GM18870 (cell line): ENCODE measurements around the gene SIGLEC8.
"Not testable (repeated sequence)": the region's sequence is repeated elsewhere in the genome, so short reads cannot be mapped to it uniquely, and the experiment has no call there.

Source experiments
- ATAC-seq: cut with Tn5 transposase; IDR thresholded peaks from one replicate; pipeline ENCODE4 v1.9.1; 2021; ENCODE audit warnings: moderate library complexity; ENCODE audit not compliant: unreplicated experiment

Gene SIGLEC8

DNA sequence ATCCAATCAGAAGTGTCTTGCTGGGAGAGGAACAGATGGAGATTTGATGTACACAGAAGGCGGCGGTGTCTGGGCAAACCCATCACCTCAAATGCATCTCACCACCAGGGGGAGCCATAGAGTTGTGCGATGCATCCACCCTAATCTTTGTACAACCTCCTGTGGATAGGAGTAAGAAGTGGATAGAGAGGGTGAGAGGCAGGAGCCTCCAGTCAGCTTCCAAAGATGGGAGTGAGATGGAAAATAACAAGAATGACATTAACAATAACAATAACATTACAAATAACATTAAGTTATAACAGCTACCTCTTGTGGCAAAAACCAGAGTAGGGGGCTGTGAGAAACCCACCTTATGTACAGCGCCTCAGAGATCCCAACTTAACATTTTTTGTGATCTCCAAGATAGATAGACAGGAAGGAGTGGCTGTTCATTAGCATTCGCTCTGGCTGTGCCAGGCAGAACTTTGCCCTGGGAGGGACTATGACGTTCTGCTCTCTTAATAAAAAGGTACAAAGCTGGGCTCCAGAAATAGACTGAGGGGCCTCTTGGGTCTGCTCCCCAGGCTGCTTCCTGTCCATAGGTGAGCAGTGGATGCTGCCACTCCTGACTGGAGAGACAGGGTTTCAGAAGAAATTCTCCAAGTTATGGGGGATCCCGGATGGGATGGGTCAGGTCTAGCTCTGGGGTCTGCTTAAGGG is 14.9 kb upstream of the SIGLEC8 start:
- no peak for ATAC-seq

DNA sequence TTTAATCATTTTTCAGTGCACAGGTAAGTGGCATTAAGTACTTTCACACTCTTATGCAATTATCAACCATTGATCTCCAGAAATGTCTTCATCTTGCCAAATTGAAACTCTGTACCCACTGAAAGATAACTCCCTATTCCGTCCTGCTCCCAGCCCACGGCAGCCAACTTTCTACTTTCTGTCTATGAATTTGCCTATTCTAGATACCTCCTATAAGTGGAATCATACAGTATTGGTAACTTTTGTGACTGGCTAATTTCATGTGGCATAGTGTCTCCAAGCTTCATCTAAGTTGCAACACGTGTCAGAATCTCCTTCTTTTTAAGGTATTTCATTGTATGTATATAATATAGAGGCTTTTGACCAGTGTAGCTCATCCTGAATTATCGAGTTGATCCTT is 14.4 kb upstream of the SIGLEC8 start:
- no peak for ATAC-seq

DNA sequence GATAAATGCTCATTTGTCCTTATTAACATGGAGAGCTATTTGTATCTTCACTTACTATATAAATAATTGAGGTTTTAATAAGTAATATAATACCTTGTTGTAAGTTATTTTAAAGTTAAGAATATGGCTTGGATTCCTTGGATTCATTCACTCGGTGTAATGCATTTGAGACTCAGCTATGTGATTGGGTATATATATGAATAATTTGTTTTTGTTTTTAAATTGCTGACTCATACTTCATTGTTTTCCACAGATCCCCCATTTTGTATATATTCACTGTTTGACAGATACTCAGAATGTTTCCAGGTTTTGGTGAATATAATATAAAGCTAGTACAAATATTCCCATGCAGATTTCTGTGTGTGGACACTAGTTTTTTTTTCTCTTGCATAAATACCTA is 13.3 kb upstream of the SIGLEC8 start:
- ATAC-seq: no peak

DNA sequence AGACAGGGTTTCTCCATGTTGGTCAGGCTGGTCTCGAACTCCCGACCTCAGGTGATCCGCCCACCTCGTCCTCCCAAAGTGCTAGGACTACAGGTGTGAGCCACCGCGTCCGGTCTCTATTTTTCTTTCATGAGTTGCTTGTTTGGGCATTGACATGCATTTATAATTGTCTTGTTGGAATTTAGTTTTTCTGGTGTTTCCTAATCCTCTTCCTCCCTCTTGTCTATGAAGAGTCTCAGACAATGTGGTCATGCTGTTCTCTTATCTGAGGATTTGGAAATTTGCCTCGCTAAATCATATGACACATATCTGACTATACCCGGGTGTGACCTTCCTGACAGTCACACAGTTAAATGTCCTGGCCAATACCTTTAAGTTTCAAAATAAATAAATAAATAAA is 12.7 kb upstream of the SIGLEC8 start:
- ATAC-seq: no peak

DNA sequence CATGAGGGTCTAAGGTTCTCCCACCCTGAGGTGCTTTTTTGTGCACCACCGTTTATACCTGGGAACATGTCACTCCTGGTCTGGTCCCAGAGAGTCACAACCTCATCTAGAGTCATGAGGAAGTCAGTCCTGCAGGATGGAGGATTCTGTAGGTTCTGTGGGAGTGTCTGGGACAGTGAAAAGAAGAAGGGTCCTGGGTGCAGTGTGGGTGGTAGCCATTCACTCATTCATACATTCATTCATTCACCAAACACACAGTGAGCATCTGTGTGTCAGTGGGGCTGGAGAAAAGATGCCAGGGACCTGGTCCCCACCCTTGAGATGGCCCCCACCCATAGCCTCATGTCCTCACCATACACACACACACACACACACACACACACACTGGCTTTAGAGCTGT is 11.4 kb upstream of the SIGLEC8 start:
- ATAC-seq: no peak

DNA sequence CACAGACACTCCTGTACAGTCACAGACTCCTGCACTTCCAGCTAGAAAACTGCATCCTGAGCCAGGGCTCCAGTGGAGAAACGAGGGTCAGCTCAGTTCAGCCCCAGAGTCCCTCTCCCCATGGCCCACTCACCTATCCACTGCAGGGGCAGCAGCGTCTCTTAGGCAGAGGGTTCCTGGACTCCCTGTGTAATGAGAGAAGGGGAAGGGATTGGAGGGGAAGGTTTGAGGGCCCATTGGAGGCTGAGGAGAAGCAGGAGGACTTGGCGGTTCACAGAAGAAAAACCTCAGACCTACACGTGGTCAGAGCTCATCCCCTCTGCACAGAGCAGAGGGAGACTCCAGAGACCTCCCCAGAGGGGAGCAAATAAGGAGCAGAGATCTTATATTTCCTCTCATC is 10.9 kb upstream of the SIGLEC8 start:
- ATAC-seq: no peak

DNA sequence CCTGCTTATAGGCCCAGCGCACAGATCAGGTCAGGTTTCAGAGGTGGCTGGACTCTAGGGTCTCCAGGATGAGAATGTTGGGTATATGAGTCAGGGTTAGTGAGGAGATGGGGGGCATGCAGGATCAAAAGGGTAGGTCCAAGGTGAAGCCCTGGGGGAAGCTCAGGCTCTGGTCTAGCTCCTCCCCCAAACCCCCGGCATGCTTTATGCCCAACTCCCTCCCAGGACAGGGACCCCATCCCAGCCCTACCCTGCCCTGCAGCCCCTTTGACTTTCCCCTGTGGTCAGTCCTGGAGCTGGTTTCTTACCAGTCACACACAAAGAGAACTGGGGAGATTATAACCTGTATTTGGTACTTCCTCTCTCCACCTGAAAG is 10.3 kb upstream of the SIGLEC8 start:
- no peak for ATAC-seq

DNA sequence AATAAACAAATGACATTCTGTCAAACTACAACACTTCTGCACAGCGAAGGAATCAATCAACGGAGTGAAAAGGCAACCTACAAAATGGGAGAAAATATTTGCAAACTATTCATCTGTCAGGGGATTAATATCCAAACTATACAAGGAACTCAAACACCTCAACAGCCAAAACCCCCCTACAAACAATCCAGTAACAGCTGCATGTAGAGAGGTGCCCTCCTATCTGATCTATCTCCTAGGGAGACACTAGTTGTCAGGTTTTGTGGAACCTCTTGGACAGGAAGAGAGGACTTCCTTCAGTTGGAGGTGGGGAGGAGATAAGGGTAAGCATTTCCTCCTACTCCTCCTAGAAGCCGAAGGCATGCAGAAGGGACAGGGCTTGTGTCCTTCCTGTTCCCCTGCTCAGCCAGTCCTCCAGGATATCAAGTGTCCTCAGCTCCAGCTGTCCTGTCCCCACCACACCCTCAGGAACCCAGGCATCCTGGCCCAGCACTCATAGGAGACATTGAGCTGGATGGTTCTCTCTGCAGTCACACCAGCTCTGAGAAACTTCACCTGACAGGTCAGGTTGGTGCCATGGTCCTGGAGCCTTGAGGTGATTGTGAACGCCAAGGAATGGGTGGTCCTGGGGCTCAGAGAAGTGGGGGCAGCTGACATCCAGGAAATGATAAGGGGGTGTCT is 9.8 kb upstream of the SIGLEC8 start:
- no peak for ATAC-seq

DNA sequence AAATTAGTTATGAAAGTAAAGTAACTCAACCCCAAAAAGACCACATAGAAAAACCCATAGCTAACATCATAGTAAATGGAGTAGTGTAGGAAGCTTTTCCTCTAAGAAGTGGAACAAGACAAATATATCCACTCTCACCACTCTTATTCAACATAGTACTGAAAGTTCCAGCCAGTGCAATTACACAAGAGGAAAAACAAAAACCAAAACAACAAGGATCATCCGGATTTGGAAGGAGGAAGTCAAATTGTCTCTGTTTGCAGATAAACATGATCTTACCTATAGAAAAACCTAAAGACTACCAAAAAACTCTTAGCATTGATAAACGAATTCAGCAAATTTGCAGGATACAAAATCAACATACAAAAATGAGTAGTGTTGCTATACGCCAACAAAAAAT is 8.5 kb upstream of the SIGLEC8 start:
- ATAC-seq: no peak

DNA sequence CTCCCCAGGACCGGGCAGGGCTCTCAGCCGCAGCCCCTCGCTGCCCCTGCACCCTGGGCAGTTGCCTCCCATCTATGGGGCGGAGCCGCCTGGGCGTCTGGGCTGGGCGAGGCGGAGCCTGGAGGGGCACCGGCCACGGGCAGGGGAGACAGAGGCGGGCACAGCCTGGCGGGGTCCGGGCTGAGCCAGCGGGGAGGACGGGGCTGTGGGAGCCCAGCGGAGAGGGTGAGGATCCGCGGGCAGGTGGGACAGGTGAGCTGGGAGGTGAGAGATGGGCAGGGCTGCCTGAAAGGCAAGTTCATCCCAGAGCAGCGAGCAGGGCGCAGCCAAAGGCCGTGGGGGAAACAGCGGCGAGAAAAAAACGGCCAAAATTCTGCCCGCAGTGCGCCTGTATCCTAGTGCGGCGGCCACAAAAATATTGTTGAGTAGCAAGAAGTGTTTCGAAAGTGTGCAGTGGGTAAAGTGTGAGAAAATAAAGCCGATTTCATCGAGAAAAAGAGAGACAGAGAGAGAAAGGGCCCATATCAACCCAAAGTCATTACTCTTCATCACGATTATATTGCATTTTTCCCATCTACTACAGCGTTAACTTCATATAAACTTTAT is 5.8 kb upstream of the SIGLEC8 start:
- ATAC-seq: not testable (repeated sequence)

DNA sequence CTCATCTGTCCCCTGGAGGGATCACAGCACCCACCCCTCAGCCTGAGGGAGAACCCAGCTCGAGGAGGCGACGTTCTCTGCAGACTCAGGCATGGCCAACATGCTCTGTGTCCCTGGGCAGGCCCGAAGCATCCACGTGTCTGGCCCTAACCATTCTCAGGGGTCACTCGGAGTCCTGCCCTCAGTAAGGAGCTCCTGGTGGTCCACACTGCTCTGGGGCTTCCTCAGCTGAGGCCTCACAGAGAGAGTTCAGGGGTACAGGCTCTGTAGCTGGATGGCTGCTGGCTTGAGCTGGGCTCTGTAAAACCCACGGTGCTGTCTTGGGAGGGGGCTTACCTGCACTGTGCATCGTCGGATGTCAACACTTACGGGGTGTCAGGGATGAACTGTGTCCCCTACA is 4.4 kb upstream of the SIGLEC8 start:
- ATAC-seq: no peak

DNA sequence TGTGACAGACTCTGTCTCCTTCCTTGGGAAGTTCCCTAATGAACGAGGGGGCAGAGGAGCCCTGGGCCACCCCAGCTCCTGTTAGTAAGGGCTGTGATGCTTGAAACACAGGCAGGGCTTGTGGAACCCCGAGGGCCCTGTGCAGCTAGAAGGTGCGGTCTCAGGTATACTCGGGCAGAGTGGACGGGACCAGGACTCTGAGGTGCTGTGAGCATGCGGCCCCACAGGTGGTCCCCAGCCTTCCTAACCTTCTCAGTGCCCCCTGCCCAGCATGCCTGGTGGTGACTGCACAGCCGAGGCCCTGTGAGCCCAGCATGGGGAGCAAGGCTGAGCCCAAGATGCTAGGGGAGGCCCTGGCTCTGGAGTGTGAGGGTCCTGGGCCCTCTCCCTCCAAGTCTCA is 4.0 kb upstream of the SIGLEC8 start:
- ATAC-seq: no peak

DNA sequence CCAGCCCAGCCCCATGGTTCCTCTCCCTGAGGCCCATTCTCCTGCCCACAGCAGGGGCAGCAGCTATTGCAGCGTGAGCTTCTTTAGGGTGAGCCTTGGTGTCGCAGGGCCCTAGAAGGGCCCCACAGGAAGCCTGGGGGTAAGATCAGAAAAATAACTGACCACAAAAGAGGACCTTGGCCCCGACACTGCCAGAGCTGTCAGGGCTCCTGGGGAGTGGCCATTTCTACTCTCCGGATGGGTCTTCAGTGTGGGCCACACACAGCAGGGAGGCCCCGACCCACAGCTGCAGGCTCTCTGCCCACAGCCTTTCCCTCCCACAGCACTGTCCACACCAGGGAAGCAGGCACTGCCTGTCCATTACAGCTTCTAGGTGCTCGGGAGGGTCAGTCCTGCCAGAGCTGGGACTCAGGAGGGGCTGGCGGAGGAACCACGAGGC is 3.5 kb upstream of the SIGLEC8 start:
- ATAC-seq: no peak

DNA sequence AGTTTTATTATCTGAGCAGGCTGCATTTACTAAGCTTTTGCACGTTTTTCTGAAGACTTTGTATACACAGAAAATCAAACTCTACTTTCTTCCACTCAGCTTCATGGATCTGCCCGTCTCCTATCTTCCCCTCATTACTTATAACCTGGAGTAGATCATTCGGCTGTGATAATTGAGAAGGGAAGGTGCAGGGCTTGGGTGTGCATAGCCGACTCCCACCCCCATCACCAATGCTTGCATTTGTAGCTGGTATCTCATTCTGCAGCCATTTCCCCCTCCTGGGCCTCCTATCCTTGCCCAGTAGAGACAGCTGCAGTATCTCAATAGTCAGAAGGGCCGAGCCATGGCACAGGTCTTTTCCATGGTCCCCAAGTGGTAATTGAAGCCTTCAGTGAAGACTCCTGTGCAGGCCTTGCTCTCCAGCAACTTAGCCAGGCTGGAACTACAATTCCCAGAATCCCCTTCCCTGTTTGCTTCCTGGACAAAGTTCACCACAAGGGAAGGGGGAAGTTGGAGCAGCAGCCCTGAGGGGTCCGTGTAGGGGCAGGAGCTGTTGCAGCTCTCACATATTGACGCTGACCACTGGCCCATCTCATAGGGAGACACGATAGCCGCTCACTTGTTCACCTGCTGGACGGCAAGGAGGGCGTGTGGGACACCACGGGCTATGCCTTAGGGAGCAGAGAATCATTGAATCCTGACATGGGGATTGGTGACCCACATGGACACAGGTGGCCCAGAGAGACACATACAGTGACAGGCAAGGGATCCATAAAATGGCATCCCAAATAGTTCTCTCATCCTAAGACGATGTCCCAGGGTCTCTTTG is 2.1 kb upstream of the SIGLEC8 start:
- no peak for ATAC-seq

DNA sequence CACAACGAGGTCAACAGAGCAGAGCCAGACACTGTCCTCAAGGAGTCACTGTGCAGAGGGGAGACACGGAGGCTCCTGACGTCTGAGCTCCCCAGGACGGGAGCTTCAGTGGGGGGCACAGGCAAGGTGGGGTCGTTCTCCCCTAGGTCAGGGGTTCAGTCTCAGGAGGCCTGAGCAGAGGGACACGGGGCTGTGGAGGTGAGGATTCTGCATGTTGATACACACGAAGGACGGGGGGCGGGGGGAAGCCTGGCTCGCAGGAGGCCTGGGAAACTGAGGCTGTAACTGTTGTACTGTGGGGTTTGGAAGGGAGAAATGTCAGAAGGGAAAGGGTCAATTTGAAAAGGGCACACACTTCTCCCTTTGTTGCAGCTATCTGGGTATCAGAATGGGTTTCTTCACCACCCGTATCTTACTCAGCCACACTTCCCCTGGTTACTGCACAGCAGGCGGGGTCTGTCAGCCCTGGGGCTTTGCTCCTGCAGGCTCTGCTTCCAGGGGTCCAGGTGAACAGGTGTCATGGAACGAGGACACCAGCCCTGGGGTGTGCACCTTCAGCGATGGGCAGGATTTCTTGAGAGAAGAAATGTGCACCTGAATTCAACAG is 748 bp upstream of the SIGLEC8 start:
- ATAC-seq: no peak

DNA sequence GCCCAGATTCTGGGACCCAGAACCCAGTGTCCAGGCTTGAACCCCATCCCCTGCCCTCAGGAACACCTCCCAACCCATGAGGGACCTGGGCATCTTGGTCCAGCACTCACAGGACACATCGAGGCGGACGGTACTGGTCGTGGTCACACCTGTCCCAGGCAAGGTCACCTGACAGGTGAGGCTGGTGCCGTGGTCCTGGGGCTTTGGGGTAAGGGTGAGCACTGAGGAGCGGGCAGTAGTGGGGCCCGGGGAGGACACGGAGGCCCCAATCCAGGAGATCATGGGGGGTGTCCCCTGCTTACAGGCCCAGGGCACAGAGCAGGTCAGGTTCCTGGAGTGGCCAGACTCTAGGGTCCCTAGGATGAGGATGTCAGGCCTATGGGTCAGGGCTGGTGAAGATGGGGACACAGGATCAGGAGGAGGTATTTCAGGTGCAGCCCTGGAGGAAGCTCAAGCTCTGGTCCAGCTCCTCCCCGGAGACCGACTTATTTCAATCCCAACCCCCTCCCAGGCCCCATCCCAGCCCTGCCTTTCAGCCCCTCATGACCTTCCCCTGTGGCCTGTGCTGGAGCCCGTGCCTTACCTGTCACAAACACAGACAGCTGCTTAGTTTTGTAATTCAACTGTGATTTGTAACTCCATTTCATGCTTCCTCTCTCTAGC is 772 bp downstream of the SIGLEC8 start:
- no peak for ATAC-seq

DNA sequence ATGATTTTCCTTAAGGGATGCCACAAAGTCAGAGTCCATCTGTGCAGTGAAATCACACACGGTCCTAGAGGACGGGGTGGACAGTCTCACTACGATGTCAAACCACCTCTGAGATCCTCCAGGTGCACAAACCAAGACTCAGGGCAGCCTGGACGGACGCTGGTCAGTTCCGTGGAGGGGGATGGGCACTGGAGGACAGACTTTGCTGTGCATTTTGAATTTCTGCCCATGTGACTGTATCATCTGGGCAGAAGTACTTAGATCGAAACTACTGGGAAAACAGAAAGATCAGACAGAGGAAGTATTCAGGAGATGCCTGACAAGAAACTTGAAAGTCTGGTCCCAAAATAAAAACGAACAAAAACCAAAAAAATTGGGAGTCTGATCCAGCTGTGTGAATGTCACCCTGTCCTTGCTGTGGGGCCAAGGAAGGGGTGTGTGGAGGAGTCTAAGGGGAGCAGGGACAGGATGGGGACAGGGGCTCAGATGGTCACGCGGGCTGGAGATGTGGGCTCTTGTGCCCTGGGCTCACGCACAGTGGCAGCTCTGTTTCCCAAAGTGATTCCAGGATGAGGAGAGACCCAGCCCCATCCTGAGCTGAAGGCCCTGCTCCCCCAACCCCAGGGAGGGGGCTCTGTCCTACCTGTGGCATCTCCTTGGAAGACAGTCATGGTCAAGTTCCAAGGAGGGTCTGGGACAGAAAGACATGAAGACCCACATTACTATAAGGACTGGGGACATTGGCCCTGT is 1.5 kb downstream of the SIGLEC8 start:
- no peak for ATAC-seq

DNA sequence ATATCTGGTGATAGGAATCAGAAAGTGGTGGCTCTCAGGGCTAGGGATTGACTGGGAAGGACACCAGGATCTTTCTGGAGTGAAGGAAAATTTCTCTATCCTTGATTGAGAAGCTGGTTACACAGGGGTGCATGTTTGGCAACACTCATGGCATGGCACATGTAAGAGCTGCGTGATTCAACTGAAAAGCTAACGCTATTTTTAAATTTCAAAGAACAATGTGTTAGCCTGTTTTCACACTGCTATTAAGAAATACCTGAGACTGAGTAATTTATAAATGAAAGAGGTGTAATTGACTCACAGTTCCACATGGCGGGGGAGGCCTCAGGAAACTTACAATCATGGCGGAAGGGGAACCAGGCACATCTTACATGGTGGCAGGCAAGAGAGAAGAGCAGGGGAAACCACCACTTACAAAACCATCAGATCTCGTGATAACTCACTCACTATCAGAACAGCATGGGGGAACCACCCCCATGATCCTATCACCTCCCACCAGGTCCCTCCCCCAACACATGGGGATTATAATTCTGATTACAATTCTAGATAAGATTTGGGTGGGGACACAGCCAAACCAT is 7.4 kb downstream of the SIGLEC8 start:
- ATAC-seq: no peak

DNA sequence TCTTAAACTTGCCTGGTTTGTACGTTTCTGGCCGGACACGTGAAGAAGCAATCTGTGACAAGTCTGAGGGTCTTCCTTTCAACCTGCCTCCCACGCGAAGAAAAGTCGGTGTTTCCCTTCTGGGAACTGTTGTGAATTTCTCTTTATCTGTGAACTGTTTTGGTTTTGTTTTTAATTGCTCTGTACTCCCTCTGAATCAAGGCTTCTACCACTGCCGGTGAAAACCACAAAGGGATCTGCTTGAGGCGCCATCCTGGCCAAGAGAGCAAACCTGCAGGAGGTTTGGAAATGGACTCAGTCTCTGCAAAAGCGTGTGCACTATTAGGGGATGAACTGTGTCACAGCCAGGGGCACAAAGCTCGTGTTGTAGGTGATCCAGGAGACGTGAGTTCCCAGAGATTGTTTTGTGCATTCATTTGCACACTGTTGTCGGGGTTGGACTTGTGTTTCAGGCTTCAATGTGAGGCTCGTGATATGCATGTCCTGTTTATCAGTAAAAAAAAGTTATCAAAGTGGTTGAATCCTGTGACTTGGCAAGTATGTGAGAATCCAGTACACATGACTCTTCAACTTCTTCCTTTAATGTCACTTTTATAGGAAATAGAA is 9.7 kb downstream of the SIGLEC8 start:
- no peak for ATAC-seq
